HG03103 (cell line): Measurements from ENCODE around the gene CCR2.

Experiments
- ATAC-seq: cut with Tn5 transposase; IDR thresholded peaks from one replicate; pipeline ENCODE4 v1.9.1; 2021; ENCODE audit warnings: low read depth; ENCODE audit not compliant: unreplicated experiment

Gene CCR2

GRCh38 chr3:46353090-46353489 lies 821 bp upstream of the CCR2 start:
- ATAC-seq: no peak

- no peak for ATAC-seq
Measured at GRCh38 chr3:46354478-46354877, 567 bp downstream of the CCR2 start.

- ATAC-seq: no peak
Measured at GRCh38 chr3:46354984-46355383, 1.1 kb downstream of the CCR2 start.

GRCh38 chr3:46356276-46356675 lies 2.4 kb downstream of the CCR2 start:
- no peak for ATAC-seq

GRCh38 chr3:46356909-46357308 lies 3.0 kb downstream of the CCR2 start:
- no peak for ATAC-seq

GRCh38 chr3:46358466-46358865 lies 4.6 kb downstream of the CCR2 start:
- ATAC-seq: no peak

- ATAC-seq: peak; percentile 69
Measured at GRCh38 chr3:46359733-46360493, 6.0 kb downstream of the CCR2 start.

GRCh38 chr3:46360907-46361306 lies 7.0 kb downstream of the CCR2 start:
- ATAC-seq: no peak

- ATAC-seq: no peak
Measured at GRCh38 chr3:46361408-46362283, 7.7 kb downstream of the CCR2 start.

GRCh38 chr3:46365041-46365440 lies 11.1 kb downstream of the CCR2 start:
- no peak for ATAC-seq

GRCh38 chr3:46365737-46366524 lies 12.0 kb downstream of the CCR2 start:
- ATAC-seq: no peak

- ATAC-seq: no peak
Measured at GRCh38 chr3:46367811-46368210, 13.9 kb downstream of the CCR2 start.

- ATAC-seq: no peak
Measured at GRCh38 chr3:46368569-46368968, 14.7 kb downstream of the CCR2 start.

- no peak for ATAC-seq
Measured at GRCh38 chr3:46369151-46369550, 15.2 kb downstream of the CCR2 start.

- no peak for ATAC-seq
Measured at GRCh38 chr3:46369675-46370132, 15.8 kb downstream of the CCR2 start.

- ATAC-seq: no peak
Measured at GRCh38 chr3:46370839-46371518, 17.1 kb downstream of the CCR2 start, which contains the start of gene CCR5. Gene CCR5 (plus strand): TSS chr3:46370946. CDS start chr3:46372903, 1,957 bp downstream.

- ATAC-seq: no peak
Measured at GRCh38 chr3:46371519-46372340, 17.8 kb downstream of the CCR2 start.

- ATAC-seq: no peak
Measured at GRCh38 chr3:46372492-46373359, 18.8 kb downstream of the CCR2 start.
